RWPE2 (cell line): Measurements from ENCODE around the gene CERS1.

ENCODE experiments used
- ATAC-seq: fragments of 200-7000 bp; cut with Tn5 transposase; 3 replicates; pipeline ENCODE4 v1.9.1; 2021; ENCODE audit warnings: low read depth
- DNase-seq: peaks from one replicate; pipeline ENCODE4 v3.0.0-alpha.2; 2020; ENCODE audit warnings: low spot score
- H3K27ac ChIP-seq: fragments of 450-650 bp; 2 replicates; pipeline ENCODE4 v1.5.1; 2017; ENCODE audit warnings: mild to moderate bottlenecking; ENCODE audit not compliant: poor library complexity, severe bottlenecking
- H3K27me3 ChIP-seq: fragments of 250-450 bp; sonication (Bioruptor Pico); 2 replicates; pipeline ENCODE4 v1.5.1; 2021; ENCODE audit warnings: mild to moderate bottlenecking, moderate library complexity; ENCODE audit not compliant: insufficient read depth, poor library complexity, severe bottlenecking
- H3K36me3 ChIP-seq: fragments of 250-450 bp; sonication (Bioruptor Pico); 2 replicates; pipeline ENCODE4 v1.5.1; 2020; ENCODE audit warnings: low read depth, mild to moderate bottlenecking, moderate library complexity
- H3K4me1 ChIP-seq: fragments of 250-450 bp; sonication (Bioruptor Pico); 2 replicates; pipeline ENCODE4 v1.5.1; 2021; ENCODE audit warnings: mild to moderate bottlenecking, moderate library complexity; ENCODE audit not compliant: insufficient read depth, poor library complexity, severe bottlenecking
- H3K4me3 ChIP-seq: fragments of 250-450 bp; sonication (Bioruptor Pico); 2 replicates; pipeline ENCODE4 v1.5.1; 2021; ENCODE audit warnings: mild to moderate bottlenecking, moderate library complexity; ENCODE audit not compliant: severe bottlenecking
- H3K9me3 ChIP-seq: fragments of 250-450 bp; sonication (Bioruptor Pico); 2 replicates; pipeline ENCODE4 v1.5.1; 2021; ENCODE audit warnings: mild to moderate bottlenecking, moderate library complexity; ENCODE audit not compliant: severe bottlenecking
- CTCF ChIP-seq: fragments of 450-650 bp; IDR thresholded peaks from one replicate; pipeline ENCODE4 v1.5.1; 2017; ENCODE audit warnings: mild to moderate bottlenecking, moderate library complexity; ENCODE audit not compliant: poor library complexity, severe bottlenecking

Gene CERS1

GRCh38 chr19:18898607-18899408 lies 2.9 kb upstream of the CERS1 start:
- DNase-seq (no peak), ATAC-seq (no peak)
- H3K36me3 ChIP-seq = peaks cover 3% of the 10 kb centered on the region; the same call in 1 of the 2 replicates
- no peak overlapping the region for H3K4me3 ChIP-seq
- no peaks in the 10 kb centered on the region for H3K9me3 ChIP-seq
- no peak for TF ChIP-seq CTCF
- H3K4me1 ChIP-seq = no peaks in the 10 kb centered on the region
- no peak overlapping the region for H3K27ac ChIP-seq
- H3K27me3 ChIP-seq = peaks cover 18% of the 10 kb centered on the region

GRCh38 chr19:18898081-18898606 lies 2.2 kb upstream of the CERS1 start:
- TF ChIP-seq CTCF = no peak
- Histone ChIP-seq H3K27ac (no peak overlapping the region), H3K27me3 (peaks cover 18% of the 10 kb centered on the region), H3K4me1 (no peaks in the 10 kb centered on the region), H3K4me3 (no peak overlapping the region), H3K9me3 (no peaks in the 10 kb centered on the region), H3K36me3 (no peaks in the 10 kb centered on the region; the same call in 1 of the 2 replicates)
- no peak for ATAC-seq
- DNase-seq = no peak

GRCh38 chr19:18897094-18898029 lies 1.4 kb upstream of the CERS1 start:
- H3K27ac ChIP-seq = no peak overlapping the region
- no peaks in the 10 kb centered on the region; the same call in 1 of the 2 replicates for H3K36me3 ChIP-seq
- no peaks in the 10 kb centered on the region for H3K9me3 ChIP-seq
- H3K4me1 ChIP-seq = no peaks in the 10 kb centered on the region
- TF ChIP-seq CTCF = no peak
- peaks cover 18% of the 10 kb centered on the region for H3K27me3 ChIP-seq
- ATAC-seq (no peak), DNase-seq (no peak)
- H3K4me3 ChIP-seq = no peak overlapping the region

- Histone ChIP-seq H3K27me3 (peaks cover 18% of the 10 kb centered on the region), H3K27ac (no peak overlapping the region), H3K36me3 (no peaks in the 10 kb centered on the region; the same call in 1 of the 2 replicates), H3K4me3 (no peak overlapping the region), H3K4me1 (no peaks in the 10 kb centered on the region), H3K9me3 (no peaks in the 10 kb centered on the region)
- DNase-seq (no peak), ATAC-seq (peak; percentile 41; the same call in 2 of the 3 replicates)
- no peak for TF ChIP-seq CTCF
These were observed 473 bp upstream of the CERS1 start for GRCh38 chr19:18896421-18896841.
